ENCODE measurements around the gene PPP1R27.

PPP1R27 gene

DNA sequence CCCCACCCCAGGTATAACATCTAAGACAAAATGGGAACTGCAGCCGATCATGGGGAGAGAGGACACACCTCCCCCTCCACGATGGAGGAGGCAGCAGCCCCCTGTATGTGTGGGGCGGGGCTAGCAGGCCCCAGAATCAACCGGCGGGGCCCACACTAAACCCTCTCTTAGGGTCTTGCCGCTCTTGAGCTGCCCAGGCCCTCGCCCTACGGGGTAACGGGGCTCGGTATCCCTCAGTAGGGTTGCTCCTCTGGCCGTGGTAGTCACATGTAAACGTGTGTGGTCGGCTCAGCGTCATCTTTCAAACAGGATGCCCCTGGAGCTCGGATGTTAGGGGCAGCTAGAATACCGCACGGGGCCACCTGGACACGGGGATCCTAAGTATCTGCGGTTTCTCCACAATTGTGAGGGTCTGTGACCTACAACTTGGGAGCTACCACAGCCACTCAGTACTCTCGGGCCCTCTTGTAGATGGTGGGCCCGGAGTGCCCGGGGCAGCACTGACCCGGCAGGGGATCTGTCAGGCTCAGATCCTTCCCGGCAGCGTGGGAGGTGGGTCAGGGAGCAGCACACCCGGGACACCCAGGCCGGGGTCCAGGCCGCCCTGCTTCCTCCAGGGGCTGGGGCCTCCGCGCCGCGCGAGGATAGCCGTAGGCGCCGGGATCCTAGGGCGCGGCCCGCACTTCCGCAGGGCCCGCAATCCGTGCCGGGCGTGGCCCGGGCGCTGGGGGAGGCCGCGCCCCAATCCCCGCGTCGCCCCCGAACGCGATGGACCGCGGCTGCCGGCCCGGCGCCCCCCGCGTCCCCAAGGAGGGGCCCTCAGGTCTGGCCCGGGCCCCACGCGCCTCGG lies 35.5 kb upstream of the PPP1R27 start:
- DNase-seq (ENCODE audit: low read depth): no peak
- H3K4me3 ChIP-seq (ENCODE audit: low read length): peak overlapping the region; percentile 77
- TF ChIP-seq, protein P1, sequence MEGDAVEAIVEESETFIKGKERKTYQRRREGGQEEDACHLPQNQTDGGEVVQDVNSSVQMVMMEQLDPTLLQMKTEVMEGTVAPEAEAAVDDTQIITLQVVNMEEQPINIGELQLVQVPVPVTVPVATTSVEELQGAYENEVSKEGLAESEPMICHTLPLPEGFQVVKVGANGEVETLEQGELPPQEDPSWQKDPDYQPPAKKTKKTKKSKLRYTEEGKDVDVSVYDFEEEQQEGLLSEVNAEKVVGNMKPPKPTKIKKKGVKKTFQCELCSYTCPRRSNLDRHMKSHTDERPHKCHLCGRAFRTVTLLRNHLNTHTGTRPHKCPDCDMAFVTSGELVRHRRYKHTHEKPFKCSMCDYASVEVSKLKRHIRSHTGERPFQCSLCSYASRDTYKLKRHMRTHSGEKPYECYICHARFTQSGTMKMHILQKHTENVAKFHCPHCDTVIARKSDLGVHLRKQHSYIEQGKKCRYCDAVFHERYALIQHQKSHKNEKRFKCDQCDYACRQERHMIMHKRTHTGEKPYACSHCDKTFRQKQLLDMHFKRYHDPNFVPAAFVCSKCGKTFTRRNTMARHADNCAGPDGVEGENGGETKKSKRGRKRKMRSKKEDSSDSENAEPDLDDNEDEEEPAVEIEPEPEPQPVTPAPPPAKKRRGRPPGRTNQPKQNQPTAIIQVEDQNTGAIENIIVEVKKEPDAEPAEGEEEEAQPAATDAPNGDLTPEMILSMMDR (conservative IDR thresholded peaks at IDR 0.05; ENCODE audit: low read depth, low read length): no peak

DNA sequence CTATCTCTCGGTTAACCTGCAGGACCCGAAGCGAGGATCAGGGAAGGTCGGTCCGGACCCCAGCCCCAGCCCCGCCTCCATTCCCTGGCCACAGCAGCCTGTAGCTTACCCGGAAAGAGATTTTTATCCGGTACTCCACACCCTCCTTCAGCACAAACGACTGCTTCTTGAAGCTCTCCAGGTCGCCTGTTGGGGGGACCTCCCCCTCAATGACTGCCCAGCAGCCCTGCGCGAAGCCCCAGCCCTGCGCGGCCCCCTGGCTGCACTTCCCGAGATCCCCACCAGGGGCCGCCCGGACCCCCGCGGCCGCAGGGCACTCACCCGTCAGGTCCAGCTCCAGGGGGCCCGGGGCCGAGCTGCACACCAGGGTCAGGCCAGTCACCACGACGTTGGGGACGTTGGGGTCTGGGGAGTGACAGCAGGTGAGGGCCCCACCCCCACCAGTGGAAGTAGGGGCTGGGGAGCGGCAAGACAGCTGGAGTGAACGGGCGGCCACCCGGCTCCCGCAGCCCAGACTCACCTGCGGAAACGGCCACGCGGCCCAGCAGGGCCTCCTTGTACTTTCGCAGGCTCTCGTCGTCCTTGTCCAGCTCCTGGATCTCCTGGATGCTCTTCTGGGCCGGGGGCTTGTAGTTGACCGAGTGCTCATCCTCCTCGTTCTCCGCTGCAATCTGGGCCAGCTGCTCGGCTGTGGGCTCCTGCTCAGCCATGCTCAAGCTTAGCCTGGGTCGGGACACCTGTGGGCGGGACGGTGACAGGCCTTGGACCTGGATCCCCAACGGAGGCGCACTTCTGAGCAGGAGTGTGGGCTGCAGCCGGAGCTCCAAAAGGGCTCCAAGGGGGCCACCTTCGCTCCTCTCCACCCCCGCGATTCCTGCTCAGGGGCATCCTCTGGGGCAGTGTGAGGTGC lies 34.6 kb upstream of the PPP1R27 start:
- peak overlapping the region; percentile 77 for H3K4me3 ChIP-seq (ENCODE audit: low read length)
- TF ChIP-seq, protein P1 (conservative IDR thresholded peaks at IDR 0.05; ENCODE audit: low read depth, low read length): peak; percentile 82
- DNase-seq (ENCODE audit: low read depth): no peak

DNA sequence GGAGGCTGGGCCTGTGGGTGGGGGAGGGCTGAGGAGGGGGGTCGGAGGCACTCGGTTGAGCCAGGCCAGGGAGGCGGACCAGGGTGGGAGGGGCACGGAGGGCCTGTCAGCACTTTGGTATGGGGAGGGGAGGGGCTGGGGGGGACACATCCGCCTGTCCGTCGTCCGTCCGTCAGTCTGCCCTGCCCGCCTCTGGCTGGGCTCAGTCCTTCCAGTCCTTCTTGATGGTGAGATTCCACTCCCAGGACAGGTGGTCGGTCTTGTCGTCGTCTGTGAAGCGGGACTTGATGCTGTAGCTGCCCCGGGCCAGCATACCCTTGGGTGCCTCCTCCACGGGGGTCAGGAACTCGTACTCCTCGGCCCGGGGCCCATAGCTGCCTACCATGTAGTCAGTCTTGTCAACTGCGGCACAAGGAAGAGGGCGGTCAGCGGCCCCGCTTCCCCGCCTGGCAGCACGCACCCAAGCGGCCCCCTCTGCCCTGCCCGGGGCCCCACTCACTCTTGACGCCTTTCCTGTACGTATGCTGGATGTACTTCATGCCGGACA lies 33.9 kb upstream of the PPP1R27 start:
- DNase-seq (ENCODE audit: low read depth): no peak
- TF ChIP-seq, protein P1 (conservative IDR thresholded peaks at IDR 0.05; ENCODE audit: low read depth, low read length): no peak
- no peak overlapping the region for H3K4me3 ChIP-seq (ENCODE audit: low read length)

DNA sequence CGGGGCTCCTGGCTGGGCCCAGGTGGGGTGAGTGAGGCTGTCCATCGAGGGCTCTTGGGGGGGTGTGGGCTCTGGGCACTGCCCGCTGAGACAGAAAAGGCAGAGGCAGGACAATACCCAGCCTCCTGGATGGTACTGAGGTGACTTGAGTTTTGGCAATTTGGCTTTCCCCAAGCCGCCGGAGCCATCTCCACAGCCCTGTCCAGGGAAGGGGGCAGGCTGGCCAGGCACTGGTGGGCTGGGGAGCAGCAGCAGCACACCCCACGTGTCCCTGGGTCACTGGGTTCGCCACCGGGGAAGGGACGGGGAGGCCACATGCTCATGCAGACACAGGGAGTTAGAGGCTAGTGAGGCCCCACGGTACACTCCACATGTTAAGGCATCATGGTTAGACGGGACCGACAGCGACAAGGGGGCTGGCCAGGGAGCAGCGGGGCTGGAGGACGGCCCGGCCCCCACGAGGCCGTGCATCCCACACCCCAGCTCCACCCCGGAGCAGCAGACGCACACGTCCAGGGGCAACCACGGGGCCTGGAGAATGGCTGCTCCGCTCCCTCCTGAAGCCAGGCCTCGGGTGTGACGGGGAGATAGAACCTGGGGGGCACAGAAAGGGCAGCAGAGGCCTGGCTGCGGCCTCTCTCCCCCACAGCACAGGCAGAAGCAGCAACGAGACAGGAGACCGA lies 33.3 kb upstream of the PPP1R27 start:
- no peak for DNase-seq (ENCODE audit: low read depth)
- H3K4me3 ChIP-seq (ENCODE audit: low read length): no peak overlapping the region
- TF ChIP-seq, protein P1 (conservative IDR thresholded peaks at IDR 0.05; ENCODE audit: low read depth, low read length): no peak

DNA sequence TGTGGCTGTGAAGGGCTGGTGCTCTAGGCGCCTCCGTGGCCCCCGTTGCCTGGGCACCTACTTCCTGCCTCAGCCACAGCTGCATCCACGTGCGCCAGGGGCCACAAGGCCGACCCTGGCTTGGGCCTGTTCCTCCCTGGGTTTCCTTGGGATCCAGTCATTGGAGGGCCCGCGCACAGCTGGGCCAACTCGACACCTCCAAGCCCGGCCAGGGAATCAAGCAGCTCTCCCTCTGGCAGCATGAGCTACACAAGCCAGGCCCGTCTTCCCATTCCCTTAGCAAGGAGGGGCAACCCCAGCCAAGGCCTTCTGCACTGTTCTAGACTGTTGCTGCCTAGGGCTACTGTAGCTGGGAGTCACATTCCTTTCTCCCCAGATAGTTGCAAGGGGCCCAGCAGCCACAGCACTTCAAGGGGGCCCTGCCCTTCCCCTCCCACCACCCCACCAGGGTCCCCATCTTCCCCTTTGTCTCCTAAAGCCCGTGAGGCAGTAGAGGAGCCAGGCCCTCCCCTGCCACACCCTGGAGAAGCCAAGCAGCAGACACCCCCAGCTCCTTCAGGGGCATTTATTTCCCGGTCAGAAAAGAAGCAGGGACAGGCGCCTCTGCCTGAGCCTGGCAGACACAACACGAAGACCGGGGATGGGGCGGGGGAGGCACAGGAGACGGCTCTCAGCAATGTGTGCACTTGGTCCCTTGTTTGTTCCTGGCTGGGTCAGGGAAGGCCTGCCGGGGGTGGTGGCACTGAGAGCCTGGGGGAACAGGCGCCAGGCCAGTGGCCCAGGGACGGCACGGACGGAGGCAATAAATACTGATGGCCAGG lies 32.5 kb upstream of the PPP1R27 start:
- DNase-seq (ENCODE audit: low read depth): no peak
- no peak overlapping the region for H3K4me3 ChIP-seq (ENCODE audit: low read length)
- TF ChIP-seq, protein P1 (conservative IDR thresholded peaks at IDR 0.05; ENCODE audit: low read depth, low read length): no peak
